Measurements from ENCODE around the gene C2orf92.
"Not testable (repeated sequence)": the region's sequence is repeated elsewhere in the genome, so short reads cannot be mapped to it uniquely, and the experiment has no call there.

C2orf92 gene

DNA sequence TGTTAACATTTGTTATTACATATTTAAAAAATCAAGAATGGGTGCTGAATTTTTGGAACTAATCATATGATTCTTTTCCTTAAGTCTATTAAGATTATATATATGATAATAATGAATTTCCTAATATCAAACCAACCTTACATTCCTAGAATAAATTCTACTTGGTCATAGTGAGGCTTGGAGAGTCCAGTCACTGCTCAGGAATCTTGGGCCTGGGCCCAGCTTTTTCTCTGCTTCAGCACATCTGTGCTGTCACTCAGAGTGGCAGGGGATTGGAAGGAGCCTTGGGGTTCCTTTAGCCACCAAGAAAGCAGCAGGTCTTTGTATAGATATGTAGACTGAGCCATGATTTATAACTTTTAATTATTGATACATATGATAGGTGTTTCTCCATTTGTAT, 24.0 kb downstream of the C2orf92 start:
- no peak for DNase-seq (ENCODE audit: low read depth)

DNA sequence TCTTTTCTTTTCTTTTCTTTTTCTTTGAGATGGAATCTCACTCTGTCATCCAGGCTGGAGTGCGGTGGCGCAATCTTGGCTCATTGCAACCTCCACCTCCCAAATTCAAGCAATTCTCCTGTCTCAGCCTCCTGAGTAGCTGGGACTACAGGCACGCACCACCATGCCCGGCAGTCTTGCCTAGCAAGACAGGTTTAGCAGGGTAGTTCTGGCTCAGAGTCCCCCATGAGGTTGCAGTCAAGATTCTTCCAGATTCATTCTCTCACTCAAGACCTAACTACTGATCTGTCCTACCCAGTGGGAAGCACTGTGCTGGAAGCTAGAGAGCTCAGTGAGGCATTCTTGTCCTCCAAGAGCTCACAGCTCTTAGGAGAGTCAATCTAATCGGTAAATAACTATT, 26.2 kb downstream of the C2orf92 start:
- DNase-seq (ENCODE audit: low read depth), result no peak

DNA sequence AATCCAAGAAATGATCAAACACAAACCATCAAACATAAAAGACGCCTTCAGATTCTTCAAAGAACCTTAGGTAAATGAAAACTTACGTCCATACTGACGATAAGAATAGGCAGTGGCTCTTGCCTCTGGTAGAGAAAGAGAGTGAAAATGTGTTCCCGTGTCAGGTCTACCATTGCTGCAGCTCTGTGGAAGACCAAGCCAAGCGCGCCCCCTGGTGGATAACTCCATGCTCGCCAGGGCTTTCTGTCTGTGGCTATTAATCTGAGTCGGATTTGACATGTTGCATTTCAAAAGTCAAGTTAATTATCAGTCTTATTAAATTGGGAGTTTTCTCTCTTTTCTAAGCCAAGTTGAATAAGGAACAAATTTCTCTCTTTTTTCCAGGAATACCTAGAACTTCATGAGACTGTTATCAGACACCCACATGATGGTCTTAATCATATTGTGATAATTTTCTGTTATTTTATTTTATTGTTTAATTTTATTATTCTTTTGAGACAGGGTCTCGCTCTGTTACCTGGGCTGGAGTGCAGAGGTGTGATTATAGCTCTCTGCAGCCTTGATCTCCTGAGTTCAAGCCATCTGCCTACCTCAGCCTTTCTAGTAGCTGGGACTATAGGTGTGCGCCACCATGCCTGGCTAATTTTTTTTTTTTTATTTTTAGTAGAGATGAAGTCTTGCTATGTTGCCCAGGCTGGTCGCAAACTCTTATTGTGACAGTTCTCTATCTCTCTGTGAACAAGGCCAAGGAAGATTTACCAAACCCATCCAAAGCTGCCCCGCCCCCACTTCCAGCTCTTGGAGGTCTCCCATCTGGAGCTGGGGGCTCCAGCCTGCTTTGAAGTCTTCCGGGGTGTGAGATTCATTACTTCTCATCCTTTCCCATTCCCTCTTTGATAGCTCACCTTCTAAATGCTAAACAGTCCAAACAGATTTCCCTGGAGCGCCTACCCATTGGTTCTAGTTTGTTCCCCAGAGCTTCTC, 28.0 kb downstream of the C2orf92 start:
- no peak for DNase-seq (ENCODE audit: low read depth)

DNA sequence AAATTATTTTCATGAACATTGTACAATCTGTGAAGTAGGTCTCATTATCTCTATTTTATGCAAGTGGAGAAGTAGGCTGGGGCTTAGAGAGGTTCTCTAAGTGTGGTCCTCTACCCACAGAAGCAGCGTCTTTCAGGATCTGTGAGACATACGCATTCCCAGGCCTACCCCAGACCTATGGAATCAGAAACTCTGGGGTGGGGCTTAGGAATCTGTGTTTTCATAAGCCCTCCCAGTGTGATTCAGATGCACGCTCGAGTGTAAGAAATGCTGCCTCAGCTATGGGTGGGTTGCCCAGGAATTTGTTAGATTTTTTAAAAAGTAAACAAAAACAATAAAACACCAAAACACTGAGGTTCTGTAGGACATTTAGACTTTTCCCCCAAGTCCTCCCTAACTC, 29.0 kb downstream of the C2orf92 start:
- DNase-seq (ENCODE audit: low read depth), result no peak

DNA sequence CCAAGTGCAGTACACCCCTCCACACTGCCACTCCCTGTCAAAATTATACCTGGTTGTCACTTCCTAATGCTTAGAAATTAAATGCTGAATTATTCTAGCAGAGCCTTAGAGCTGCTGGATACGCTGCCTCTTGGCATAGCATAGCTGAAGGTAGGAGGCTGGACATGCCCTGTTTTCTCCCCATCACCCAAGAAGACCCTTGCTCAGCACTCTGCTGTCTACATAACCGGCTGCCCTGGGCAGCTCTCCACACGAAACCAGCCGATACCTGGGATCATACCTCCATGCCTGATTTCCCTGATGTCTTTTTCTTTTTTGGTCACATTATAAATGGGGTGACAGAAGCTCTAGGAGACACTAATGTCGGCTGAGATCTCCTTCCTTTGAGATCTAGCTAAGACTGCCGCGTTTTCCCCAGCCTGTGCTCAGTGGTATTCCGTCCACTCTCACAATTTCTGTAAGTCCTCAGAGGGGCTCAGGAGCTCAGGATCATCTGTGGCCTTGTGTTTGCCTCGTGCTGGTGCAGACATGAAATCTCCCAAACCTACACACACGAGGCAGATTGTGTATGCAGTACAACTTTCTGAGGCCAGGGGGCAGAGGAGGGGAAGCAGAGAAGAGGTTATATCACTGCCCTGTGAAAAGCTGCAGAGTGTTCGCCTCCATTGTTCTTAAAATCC, 30.4 kb downstream of the C2orf92 start:
- no peak for DNase-seq (ENCODE audit: low read depth)

DNA sequence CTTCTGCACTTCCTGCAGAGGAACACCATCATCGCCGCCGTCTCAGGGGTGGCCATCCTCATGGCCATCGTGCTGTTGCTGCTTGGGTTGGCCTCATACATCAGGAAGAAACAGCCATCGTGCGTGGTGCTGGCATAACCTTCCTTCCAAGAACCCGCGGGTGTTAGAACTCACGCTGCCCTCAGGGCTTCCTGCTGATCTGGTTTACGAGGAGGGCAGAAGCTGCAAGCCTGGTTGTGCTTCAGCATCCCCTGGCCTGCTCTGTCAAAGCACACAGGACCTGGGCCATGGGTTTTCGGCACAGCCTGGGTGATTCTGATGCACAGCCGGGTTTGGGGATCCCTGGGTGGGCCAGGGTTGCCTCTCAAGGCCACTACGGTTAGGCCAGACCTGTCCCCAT, 31.7 kb downstream of the C2orf92 start:
- DNase-seq (ENCODE audit: low read depth), result no peak

DNA sequence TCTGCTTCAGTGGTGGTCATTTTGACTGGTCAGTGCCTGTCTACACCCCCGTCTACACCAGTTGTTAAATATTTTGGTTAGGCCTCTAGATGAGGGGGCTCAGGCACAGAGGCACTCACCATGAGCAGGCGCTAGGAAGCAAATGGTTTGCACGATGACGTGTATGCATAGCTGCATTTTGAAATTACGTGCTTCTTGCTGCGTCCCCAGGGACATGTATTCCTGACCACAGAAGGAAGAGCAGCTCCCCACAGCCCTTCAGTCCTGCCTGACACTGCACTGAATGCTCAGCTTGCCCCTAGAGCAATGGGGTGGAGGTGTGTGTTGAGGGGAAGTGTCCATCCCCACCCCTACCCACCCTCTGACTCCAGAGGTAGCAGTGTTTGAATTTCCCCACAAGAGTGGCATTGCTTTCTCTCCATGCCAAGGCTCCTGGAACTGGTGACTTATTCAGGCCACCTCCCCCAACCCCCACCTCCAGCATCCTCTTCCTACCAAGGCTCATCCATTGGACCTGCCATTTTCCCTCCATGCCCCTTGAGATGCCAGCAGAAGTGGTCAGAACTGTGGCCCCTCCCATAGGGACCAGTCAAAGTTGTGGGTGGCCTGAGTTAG, 32.4 kb downstream of the C2orf92 start:
- no peak for DNase-seq (ENCODE audit: low read depth)

DNA sequence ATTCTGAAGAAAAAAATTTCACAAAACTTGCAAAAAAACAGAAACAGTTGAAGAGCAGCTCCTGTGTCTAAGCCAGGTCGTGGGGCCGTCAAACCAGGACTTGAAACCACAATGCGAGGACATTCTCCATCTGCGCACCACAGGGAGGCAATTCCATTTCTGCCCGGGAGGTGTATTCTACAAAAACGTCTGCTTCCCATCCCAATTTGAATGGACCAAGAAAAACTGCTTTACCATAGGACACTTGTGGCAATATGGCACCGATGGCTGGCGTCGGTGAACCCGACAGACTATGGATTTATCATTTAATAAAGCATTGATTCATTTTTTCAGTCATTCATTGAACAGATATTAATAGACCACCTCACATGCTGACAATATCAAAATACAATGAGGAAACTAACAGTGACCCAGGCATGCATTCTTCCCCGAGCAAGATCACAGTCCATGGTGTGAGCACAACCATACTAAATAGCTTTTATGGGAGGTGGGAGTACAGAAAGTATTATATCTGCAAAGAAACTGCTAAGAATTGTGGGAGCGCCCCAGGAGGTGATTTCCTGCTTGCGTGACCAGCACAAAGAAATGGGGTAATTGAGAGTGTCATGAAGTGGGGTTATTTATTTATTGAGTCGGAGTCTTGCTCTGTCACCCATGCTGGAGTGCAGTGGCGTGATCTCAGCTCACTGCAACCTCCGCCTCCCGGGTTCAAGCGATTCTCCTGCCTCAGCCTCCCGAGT, 33.4 kb downstream of the C2orf92 start:
- no peak for DNase-seq (ENCODE audit: low read depth)

DNA sequence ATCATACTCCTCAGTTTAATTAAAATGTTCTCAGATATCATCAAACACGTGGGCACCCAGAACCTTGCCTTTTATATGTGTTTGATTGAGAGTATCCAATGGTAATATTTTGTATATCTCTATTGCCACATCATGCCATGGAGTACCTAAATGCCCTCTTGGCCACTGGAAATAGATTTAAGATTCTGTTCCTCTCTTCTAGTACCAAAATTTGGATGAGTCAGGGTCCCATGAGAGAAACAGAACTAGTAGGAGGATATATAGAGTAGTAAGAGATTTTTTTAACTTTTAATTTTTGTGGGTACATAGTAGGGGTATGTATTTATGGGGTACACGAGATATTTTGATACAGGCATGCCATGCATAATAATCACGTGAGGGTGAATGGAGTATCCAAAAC, 34.2 kb downstream of the C2orf92 start:
- no peak for DNase-seq (ENCODE audit: low read depth)

DNA sequence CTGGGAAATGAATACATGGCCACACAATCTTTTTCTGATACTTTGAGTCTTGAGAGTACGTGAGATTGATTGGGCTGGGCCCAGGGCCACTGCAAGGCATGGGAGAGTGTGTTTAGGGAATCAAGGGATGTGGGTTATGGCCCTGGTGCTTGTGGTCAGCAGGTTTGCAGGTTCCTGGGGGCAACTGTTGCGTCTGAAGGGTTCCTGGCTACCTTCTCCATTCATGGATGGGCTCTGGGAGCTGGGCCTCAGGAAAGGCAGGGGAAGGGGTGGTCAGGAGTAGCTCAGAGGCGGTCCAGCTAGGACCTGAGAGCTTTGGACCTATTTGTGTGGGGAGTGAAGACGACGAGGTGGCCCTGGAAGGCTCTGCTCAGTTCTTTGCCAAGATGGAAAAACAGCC, 35.5 kb downstream of the C2orf92 start:
- DNase-seq (ENCODE audit: low read depth), result no peak

DNA sequence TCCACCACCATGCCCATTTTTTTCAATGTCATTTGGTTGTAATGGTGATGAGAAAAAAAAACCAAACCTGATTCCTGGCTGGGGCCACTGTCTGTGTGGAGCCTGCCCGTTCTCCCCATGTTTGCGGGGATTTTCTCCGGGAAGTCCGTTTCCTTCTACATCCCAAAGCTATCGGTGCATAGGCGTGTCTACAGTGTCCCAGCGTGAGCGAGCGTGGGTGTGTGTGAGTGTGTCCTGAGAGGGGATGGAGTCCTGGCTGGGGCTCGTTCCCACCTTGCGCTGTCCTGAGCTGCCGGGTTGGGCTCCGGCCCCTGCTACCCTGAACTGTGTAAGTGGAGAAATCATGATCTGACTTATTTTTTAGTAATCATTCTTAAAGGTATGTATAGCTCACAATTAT, 36.6 kb downstream of the C2orf92 start:
- no peak for DNase-seq (ENCODE audit: low read depth)

DNA sequence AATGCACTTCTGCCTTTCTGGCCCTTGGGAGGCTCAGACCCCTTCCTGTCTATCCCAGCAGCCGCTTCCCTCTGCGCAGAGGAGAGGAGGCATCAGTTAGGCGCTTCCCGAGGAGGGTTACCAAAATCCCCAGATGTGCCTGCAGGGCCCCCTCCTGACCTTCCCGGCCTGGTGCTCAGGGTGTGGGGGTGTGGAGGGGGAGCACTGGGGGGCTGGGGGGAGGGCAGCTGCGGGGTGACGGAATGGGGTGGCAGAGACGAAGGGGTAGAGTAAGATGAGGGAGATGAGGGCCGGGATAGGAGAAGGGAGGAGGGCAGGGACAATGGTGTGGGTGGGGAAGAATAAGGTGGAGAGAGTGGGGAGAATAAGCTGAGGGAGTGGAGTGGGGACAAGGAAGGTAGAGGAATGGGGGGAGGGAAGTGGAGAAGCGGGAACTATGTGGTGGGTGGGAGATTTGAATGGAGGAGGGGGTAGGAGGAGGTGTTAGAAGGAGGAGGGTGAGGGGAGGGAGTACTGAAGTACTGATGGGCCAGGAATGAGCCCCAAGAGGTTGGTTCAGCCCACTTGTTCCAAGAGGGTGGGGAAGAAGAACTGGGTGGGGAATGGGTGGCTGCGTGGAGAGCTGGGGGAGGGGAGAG, 37.3 kb downstream of the C2orf92 start:
- DNase-seq (ENCODE audit: low read depth), result no peak

DNA sequence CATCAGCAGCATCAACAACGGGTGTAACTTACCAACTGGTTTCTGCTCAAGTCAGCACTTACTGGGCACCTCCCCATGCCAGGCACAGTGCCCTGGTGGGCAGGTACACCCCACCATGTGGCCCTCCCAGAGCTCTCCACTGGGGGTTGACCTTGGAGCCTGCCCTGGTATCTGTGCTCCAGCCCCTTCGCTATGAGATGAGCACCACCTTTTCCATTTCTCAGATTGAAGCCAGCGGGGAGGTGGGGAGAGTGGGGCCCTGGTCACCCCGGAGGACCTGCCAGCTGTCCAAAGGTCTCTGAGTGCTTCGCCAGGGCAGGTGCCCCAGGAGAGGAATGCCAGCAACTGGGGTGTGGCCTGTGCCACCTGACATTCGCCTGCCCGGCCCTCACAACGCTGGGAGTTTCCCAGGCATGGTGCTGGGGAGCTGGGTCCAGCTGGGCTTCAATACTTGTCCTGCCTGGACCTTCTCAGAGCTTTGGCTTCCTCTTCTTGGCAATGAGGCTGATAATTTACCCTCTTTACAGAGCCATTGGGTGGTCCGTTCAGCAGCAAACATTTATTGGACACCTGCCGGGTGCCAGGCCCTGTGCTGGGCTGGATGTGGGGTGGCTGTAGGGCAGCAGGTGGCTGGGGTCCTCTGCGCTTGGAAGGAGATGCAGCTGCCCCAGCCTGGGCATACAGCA, 38.0 kb downstream of the C2orf92 start:
- no peak for DNase-seq (ENCODE audit: low read depth)

DNA sequence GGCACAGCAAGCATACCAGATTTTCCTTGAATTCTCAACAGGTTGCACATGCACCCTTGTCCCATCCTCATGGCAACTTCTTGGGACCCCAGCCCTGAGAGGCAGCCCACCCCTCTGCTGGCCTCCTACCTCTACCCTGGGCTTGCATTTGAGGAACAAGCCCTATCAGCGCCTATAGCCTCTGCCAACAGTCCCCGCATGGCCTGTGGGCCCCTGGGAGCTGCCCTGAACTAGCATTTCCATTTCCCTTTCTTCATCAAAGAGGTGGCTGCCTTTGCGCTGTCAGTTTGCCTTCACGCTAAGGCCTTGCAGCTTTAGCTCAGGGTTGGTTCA, 38.5 kb downstream of the C2orf92 start:
- no peak for DNase-seq (ENCODE audit: low read depth)

DNA sequence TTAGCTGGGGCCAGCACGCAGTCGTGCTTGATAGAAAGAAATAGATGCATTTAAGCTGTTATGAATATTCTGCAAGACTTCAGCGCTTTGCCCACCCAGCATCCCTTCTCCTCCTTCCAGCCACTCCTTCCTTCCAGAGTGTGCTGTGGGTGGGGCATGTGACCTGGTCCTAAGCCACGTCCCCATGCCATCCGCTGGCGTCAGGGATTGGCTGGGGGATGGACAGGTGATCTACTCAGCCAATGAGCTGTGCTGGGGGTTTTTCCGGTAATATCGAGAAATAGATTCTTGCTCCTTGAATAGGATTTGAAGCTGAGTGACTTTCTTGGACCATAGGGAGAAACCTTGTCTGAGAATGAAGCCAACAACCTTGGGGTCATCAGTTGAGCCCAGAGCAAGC, 39.1 kb downstream of the C2orf92 start:
- no peak for DNase-seq (ENCODE audit: low read depth)

DNA sequence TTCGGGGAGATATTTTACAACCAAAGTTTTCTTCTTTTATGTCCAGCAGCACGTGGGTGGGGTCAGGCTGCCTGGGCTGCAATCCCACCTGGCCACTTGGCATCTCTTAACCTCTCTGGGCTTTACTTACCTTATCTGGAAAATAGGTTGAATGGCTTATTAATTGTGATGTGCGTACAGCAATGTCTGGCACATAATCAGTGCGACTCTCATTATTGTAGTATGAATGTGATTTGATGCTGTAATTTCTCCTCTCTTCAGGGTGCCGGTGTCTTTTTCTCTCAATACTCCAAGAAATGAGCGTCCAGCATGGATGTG, 41.8 kb downstream of the C2orf92 start:
- DNase-seq (ENCODE audit: low read depth), result no peak

DNA sequence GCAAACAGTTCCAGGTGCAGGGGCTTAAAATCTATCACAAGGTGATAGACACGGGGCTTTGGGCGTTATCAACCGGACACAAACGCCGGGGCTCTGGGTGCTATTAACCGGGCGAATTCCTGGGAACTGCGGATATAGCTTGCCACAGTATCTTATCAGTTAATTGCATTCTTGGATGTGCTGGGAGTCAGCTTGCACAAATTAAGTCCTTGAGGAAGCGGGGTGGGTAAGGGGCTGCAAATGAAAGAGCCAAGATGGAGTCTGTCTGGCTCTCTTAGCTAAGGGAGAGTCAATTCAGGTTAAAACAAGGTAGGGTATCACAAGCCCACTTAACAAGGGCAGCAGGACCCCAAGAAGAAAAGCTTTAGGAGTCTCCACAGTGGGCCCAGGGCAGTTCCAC, 42.7 kb downstream of the C2orf92 start:
- not testable (repeated sequence) for DNase-seq (ENCODE audit: low read depth)

DNA sequence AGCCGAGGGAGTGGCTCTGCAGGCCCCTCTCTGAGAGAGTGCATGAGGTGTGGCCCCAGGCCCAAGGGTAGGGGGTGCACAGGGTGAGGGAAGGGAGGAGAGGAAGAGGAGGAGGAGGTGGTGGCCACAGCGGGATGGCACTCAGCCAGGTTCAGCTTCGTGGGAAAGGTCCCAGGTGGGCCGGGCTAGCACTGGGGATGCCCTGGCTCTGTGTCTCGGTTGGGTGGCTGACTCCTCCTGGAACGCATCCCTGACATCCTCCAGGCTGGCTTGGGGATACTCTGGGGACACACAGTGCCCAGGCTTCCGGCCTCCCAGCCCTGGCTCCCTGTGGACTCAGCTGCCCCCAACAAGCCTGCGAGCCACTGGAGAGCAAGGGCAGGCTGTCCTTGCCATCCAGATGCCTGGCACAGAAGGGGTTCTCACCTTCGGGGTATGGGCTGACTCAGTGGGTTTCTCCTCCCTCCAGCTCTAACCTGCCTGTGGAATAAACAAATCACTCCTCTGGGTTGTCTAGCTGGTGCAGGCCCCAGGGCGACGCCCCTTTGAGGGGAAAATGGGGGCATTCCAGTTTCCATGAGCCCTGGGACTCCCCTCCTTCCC, 43.3 kb downstream of the C2orf92 start:
- no peak for DNase-seq (ENCODE audit: low read depth)

DNA sequence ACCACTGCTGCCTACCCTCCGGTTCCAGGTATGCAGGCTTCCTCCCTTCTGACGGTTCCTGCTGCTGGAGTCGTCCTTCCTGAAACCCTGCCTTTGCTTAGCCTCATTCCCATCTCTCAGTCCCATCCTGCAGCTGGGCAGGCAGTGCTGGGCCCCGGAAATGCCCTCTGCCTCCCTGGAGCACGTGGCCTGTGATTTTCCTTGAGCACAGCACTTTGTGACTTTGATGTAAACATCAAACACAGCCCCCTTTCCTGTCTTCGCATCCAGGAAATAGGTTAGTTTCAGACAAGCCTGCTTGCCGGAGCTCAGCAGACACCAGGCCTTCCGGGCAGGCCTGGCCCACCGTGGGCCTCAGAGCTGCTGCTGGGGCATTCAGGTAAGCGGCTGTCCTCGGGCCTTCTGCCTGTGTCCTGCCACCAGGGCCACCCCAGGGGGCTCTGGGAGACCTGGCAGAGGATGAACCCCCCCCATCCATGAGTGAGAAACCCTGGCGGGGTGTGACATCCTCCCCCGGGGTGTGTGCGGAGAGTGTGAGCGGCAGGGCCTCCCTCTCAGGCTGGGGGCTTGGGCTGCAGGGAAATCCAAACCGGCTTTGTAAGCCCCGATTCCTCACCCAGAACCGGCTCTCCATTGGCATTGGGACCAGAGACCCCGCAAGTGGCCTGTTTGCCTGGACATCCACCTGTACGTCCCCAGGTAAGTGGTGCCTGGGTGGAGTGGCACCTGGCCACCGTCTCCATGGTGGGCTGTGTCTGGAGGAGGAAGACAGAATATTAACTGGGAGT, 44.0 kb downstream of the C2orf92 start, which contains the start of gene ZAP70:
TSS of gene ZAP70 (plus strand) at position 281 of the 788 bp plus-strand sequence. CDS start 10,461 bp downstream, outside the sequence.
- no peak for DNase-seq (ENCODE audit: low read depth)

All from CMK (cell line).